HEK293T (cell line): Measurements from ENCODE around the gene OPALIN.

Source experiments
- ARNT ChIP-seq: fragments of 450-650 bp; IDR thresholded peaks from 2 replicates; pipeline ENCODE4 v1.6.1; 2017; ENCODE audit warnings: mild to moderate bottlenecking
- BHLHE40 ChIP-seq: fragments of 450-650 bp; IDR thresholded peaks from 2 replicates; pipeline ENCODE4 v1.6.1; 2016; ENCODE audit warnings: mild to moderate bottlenecking, moderate library complexity, borderline replicate concordance
- ELF4 ChIP-seq: fragments of 450-650 bp; IDR thresholded peaks from 2 replicates; pipeline ENCODE4 v1.6.1; 2017; ENCODE audit warnings: antibody characterized with exemption
- FOXA1 ChIP-seq: fragments of 450-650 bp; IDR thresholded peaks from 2 replicates; pipeline ENCODE4 v1.6.1; 2016; ENCODE audit warnings: mild to moderate bottlenecking
- L3MBTL2 ChIP-seq: fragments of 450-650 bp; conservative IDR thresholded peaks from 2 replicates; pipeline ENCODE4 v1.6.1; 2016; ENCODE audit warnings: mild to moderate bottlenecking
- NFRKB ChIP-seq: fragments of 450-650 bp; IDR thresholded peaks from 2 replicates; pipeline ENCODE4 v1.6.1; 2016; ENCODE audit warnings: mild to moderate bottlenecking, moderate library complexity
- SP1 ChIP-seq: fragments of 450-650 bp; IDR thresholded peaks from 2 replicates; pipeline ENCODE4 v1.6.1; 2017
- SUZ12 ChIP-seq: fragments of 450-650 bp; IDR thresholded peaks from 2 replicates; pipeline ENCODE4 v1.6.1; 2016; ENCODE audit warnings: mild to moderate bottlenecking
- ZNF384 ChIP-seq: fragments of 450-650 bp; IDR thresholded peaks from 2 replicates; pipeline ENCODE4 v1.6.1; 2016

GRCh38 chr10:96334616-96335526 is 23.9 kb downstream of the OPALIN start:
- TF ChIP-seq SUZ12 (no peak), BHLHE40 (no peak), NFRKB (no peak), SP1 (no peak), ZNF384 (no peak), ARNT (no peak), FOXA1 (no peak), ELF4 (no peak), L3MBTL2 (no peak)
